HepG2 (cell line): ENCODE measurements around the gene P2RY11. TPM values are rescaled to one million over a fixed set of nuclear protein-coding genes. Genes with fewer than 3 reads are reported as not detected.

Source experiments
- CBX5 ChIP-seq: sonication (generic); formaldehyde crosslinking; IDR thresholded peaks from 2 replicates; pipeline ENCODE4 v1.4.0; 2020; ENCODE audit warnings: missing genetic modification reagents, borderline replicate concordance
- CREM ChIP-seq, 2 experiments: sonication (generic) in 1 of 2; formaldehyde crosslinking in 1 of 2; IDR thresholded peaks; 2 replicates each; pipeline versions ENCODE4 v1.4.0 to v1.6.1; 2016 to 2020; ENCODE audit warnings: antibody characterized with exemption in 1 of 2, mild to moderate bottlenecking in 1 of 2, missing genetic modification reagents in 1 of 2
- EED ChIP-seq: sonication (generic); formaldehyde crosslinking; IDR thresholded peaks from 2 replicates; pipeline ENCODE4 v1.5.0; 2020; ENCODE audit warnings: mild to moderate bottlenecking, missing genetic modification reagents
- ELF4 ChIP-seq: sonication (generic); formaldehyde crosslinking; IDR thresholded peaks from 2 replicates; pipeline ENCODE4 v1.5.0; 2020; ENCODE audit warnings: missing genetic modification reagents, mild to moderate bottlenecking, moderate library complexity, borderline replicate concordance
- FUBP1 ChIP-seq: sonication (generic); formaldehyde crosslinking; IDR thresholded peaks from 2 replicates; pipeline ENCODE4 v1.5.1; 2020; ENCODE audit warnings: missing genetic modification reagents, mild to moderate bottlenecking, borderline replicate concordance
- GLI4 ChIP-seq: sonication (generic); formaldehyde crosslinking; IDR thresholded peaks from 2 replicates; pipeline ENCODE4 v1.5.1; 2020; ENCODE audit warnings: missing genetic modification reagents, mild to moderate bottlenecking, moderate library complexity, borderline replicate concordance
- HCFC1 ChIP-seq: fragments of 150-350 bp; IDR thresholded peaks from 2 replicates; pipeline ENCODE4 v1.6.1; 2014; ENCODE audit warnings: low read depth, low read length
- HMG20B ChIP-seq: conservative IDR thresholded peaks from 2 replicates; pipeline ENCODE4 v1.6.1; 2016; ENCODE audit warnings: missing genetic modification reagents, missing compliant biosample characterization
- HNRNPLL ChIP-seq: fragments of 200-400 bp; formaldehyde crosslinking; IDR thresholded peaks from 2 replicates; pipeline ENCODE4 v1.6.1; 2017; ENCODE audit warnings: mild to moderate bottlenecking, low read depth, low read length; ENCODE audit not compliant: poor library complexity, severe bottlenecking
- KDM3A ChIP-seq: IDR thresholded peaks from 2 replicates; pipeline ENCODE4 v1.6.1; 2018; ENCODE audit warnings: low read depth, missing compliant biosample characterization
- MIXL1 ChIP-seq: IDR thresholded peaks from 2 replicates; pipeline ENCODE4 v1.6.1; 2016
- POLR2A ChIP-seq, 2 experiments: IDR thresholded peaks; 2 replicates each; pipeline ENCODE4 v1.6.1; 2011; ENCODE audit warnings: low read depth in 2 of 2, low read length in 2 of 2, mild to moderate bottlenecking in 1 of 2, moderate library complexity in 1 of 2; ENCODE audit not compliant: insufficient read depth in 1 of 2
- PRMT3 ChIP-seq: sonication (generic); formaldehyde crosslinking; IDR thresholded peaks from 2 replicates; pipeline ENCODE4 v1.8.1; 2022; ENCODE audit warnings: low read depth, mild to moderate bottlenecking, moderate library complexity, missing genetic modification reagents, borderline replicate concordance
- TCF7 ChIP-seq: sonication (generic); IDR thresholded peaks from 2 replicates; pipeline ENCODE4 v1.6.1; 2016; ENCODE audit warnings: antibody characterized with exemption, low read depth
- TGIF2 ChIP-seq: IDR thresholded peaks from 2 replicates; pipeline ENCODE4 v1.6.1; 2016; ENCODE audit warnings: control low read depth, missing compliant biosample characterization
- THYN1 ChIP-seq: sonication (generic); formaldehyde crosslinking; IDR thresholded peaks from 2 replicates; pipeline ENCODE4 v1.8.1; 2023; ENCODE audit warnings: low read depth, mild to moderate bottlenecking, moderate library complexity, missing genetic modification reagents, borderline replicate concordance
- UBTF ChIP-seq: sonication (generic); formaldehyde crosslinking; IDR thresholded peaks from 2 replicates; pipeline ENCODE4 v1.4.0; 2020; ENCODE audit warnings: mild to moderate bottlenecking, missing genetic modification reagents
- ZBTB21 ChIP-seq: sonication (generic); formaldehyde crosslinking; IDR thresholded peaks from 2 replicates; pipeline ENCODE4 v1.4.0; 2020; ENCODE audit warnings: missing genetic modification reagents
- ZC3H13 ChIP-seq: sonication (generic); formaldehyde crosslinking; IDR thresholded peaks from 2 replicates; pipeline ENCODE4 v1.8.1; 2023; ENCODE audit warnings: mild to moderate bottlenecking, missing genetic modification reagents, moderate library complexity
- ZNF225 ChIP-seq: sonication (generic); formaldehyde crosslinking; IDR thresholded peaks from 2 replicates; pipeline ENCODE4 v1.4.0; 2020; ENCODE audit warnings: mild to moderate bottlenecking, missing genetic modification reagents
- ZNF292 ChIP-seq: sonication (generic); formaldehyde crosslinking; IDR thresholded peaks from 2 replicates; pipeline ENCODE4 v1.8.1; 2022; ENCODE audit warnings: mild to moderate bottlenecking, low read depth, missing genetic modification reagents, borderline replicate concordance
- ZNF326 ChIP-seq: sonication (generic); formaldehyde crosslinking; IDR thresholded peaks from 2 replicates; pipeline ENCODE4 v1.4.0; 2020; ENCODE audit warnings: missing genetic modification reagents, borderline replicate concordance
- ZNF451 ChIP-seq: sonication (generic); formaldehyde crosslinking; IDR thresholded peaks from 2 replicates; pipeline ENCODE4 v1.5.0; 2020; ENCODE audit warnings: mild to moderate bottlenecking, missing genetic modification reagents
- ZNF570 ChIP-seq: sonication (generic); formaldehyde crosslinking; IDR thresholded peaks from 2 replicates; pipeline ENCODE4 v1.4.0; 2020; ENCODE audit warnings: mild to moderate bottlenecking, missing genetic modification reagents, borderline replicate concordance
- ZNF790 ChIP-seq: sonication (generic); formaldehyde crosslinking; IDR thresholded peaks from 2 replicates; pipeline ENCODE4 v1.8.0; 2022; ENCODE audit warnings: missing genetic modification reagents, mild to moderate bottlenecking, borderline replicate concordance
- ZNF839 ChIP-seq: sonication (generic); formaldehyde crosslinking; IDR thresholded peaks from 2 replicates; pipeline ENCODE4 v1.4.0; 2020; ENCODE audit warnings: missing genetic modification reagents, mild to moderate bottlenecking, borderline replicate concordance
- polyA plus RNA-seq, 8 experiments: library from polyadenylated mRNA; depleted of rRNA in 3 of 8; stranded (reverse) in 7 of 8; unstranded in 1 of 8; fragments of >200 nt; fragmentation: Illumina TruSeq in 4 of 8; extraction: Trizol in 4 of 8; gene quantifications; 2 replicates each; pipeline versions ENCODE4 v1.2.1 to v1.2.3, GENCODE V29; 2011 to 2016; ENCODE audit warnings: low read depth in 4 of 8, missing spikeins in 1 of 8, mixed read lengths in 1 of 8; ENCODE audit not compliant: insufficient read depth in 1 of 8
- total RNA-seq, 5 experiments: library from RNA; depleted of rRNA; stranded (reverse); fragments of >200 nt; fragmentation: Illumina TruSeq; extraction: Trizol; gene quantifications; 2 replicates each; pipeline ENCODE4 v1.2.3, GENCODE V29; 2016; ENCODE audit warnings: low read depth in 1 of 5

Gene P2RY11
- total and polyA plus RNA-seq, 2 of the 13 experiments (the other 11 are each of a cell fraction or from before 2014, with no cell fraction given): 4.0 to 7.8 TPM

- TF ChIP-seq UBTF (CRISPR knock-in tag): no peak
- no peak for TF ChIP-seq GLI4 (CRISPR knock-in tag)
- TF ChIP-seq ELF4 (CRISPR knock-in tag): no peak
- no peak for TF ChIP-seq KDM3A
- no peak for TF ChIP-seq ZNF451 (CRISPR knock-in tag)
- TF ChIP-seq PRMT3 (CRISPR knock-in tag): peak; percentile 20; the same call in 1 of the 2 replicates
- TF ChIP-seq ZNF839 (CRISPR knock-in tag): no peak
- TF ChIP-seq ZBTB21 (CRISPR knock-in tag): no peak
- no peak for TF ChIP-seq ZNF570 (CRISPR knock-in tag)
- TF ChIP-seq HCFC1: no peak
- peak; percentile 52; the same call in 1 of the 2 replicates for TF ChIP-seq ZC3H13 (CRISPR knock-in tag)
- peak; percentile 32; the same call in 1 of the 2 replicates for TF ChIP-seq TCF7
- no peak for TF ChIP-seq ZNF326 (CRISPR knock-in tag)
- TF ChIP-seq HMG20B (CRISPR knock-in tag): no peak
- 0 out of 2 replicates have a peak, but pooled peaks have one; percentile 24 for TF ChIP-seq CBX5 (CRISPR knock-in tag)
- no peak for TF ChIP-seq FUBP1
- TF ChIP-seq ZNF790 (CRISPR knock-in tag): no peak
- no peak for TF ChIP-seq THYN1 (CRISPR knock-in tag)
- no peak for TF ChIP-seq ZNF292 (CRISPR knock-in tag)
- peak in 1 of 2 experiments; percentile 39; a peak in 2 of 4 replicates for TF ChIP-seq POLR2A (IDR thresholded peaks at IDR 0.05; ENCODE audit: insufficient read depth in 1 of 2, low read depth in 2 of 2, low read length in 2 of 2)
- 0 out of 2 replicates have a peak, but pooled peaks have one; percentile 5 for TF ChIP-seq MIXL1 (CRISPR knock-in tag)
- no peak for TF ChIP-seq CREM (IDR thresholded peaks at IDR 0.05)
- no peak for TF ChIP-seq CREM (CRISPR knock-in tag; IDR thresholded peaks at IDR 0.05)
- no peak for TF ChIP-seq HNRNPLL
- no peak for TF ChIP-seq EED (CRISPR knock-in tag)
- no peak for TF ChIP-seq TGIF2 (CRISPR knock-in tag)
- no peak for TF ChIP-seq ZNF225 (CRISPR knock-in tag)
Measured at GRCh38 chr19:10112895-10113591, 1.6 kb downstream of the P2RY11 start (continued).
